ENCODE results near the gene PKNOX2.

The PKNOX2 gene

GRCh38 chr11:125229916-125230315, 65.4 kb downstream of the PKNOX2 start:
- no peak for TF ChIP-seq CTCF (IDR thresholded peaks at IDR 0.05; ENCODE audit: low read depth, low read length)
- DNase-seq (ENCODE audit: extremely low read depth, low read depth): no peak

- DNase-seq (ENCODE audit: extremely low read depth, low read depth): no peak
- no peak for TF ChIP-seq CTCF (IDR thresholded peaks at IDR 0.05; ENCODE audit: low read depth, low read length)
Observed at GRCh38 chr11:125233116-125233515, 68.6 kb downstream of the PKNOX2 start.

- no peak for DNase-seq (ENCODE audit: extremely low read depth, low read depth)
Observed at GRCh38 chr11:125233736-125234275, 69.3 kb downstream of the PKNOX2 start.

GRCh38 chr11:125235071-125235471, 70.5 kb downstream of the PKNOX2 start:
- TF ChIP-seq CTCF (IDR thresholded peaks at IDR 0.05; ENCODE audit: low read depth, low read length): no peak
- DNase-seq (ENCODE audit: extremely low read depth, low read depth): no peak

More at GRCh38 chr11:125233736-125234275, 69.3 kb downstream of the PKNOX2 start:
- no peak for TF ChIP-seq CTCF (IDR thresholded peaks at IDR 0.05; ENCODE audit: low read depth, low read length)

- no peak for TF ChIP-seq CTCF (IDR thresholded peaks at IDR 0.05; ENCODE audit: low read depth, low read length)
- no peak for DNase-seq (ENCODE audit: extremely low read depth, low read depth)
Observed at GRCh38 chr11:125236072-125236825, 71.7 kb downstream of the PKNOX2 start.

- TF ChIP-seq CTCF (IDR thresholded peaks at IDR 0.05; ENCODE audit: low read depth, low read length): no peak
Observed at GRCh38 chr11:125239585-125240560, 75.3 kb downstream of the PKNOX2 start.

More at GRCh38 chr11:125239585-125240560, 75.3 kb downstream of the PKNOX2 start:
- no peak for DNase-seq (ENCODE audit: extremely low read depth, low read depth)
